Activated naive CD8-positive, alpha-beta T cell treated with anti-CD3 and anti-CD28 coated beads, Interleukin-2, amount 50 U/mL, for 16 hours (primary cell): ENCODE results near the gene GLCE.

Experiments
- DNase-seq: peaks from one replicate; pipeline ENCODE4 v3.0.0-alpha.2; 2020; ENCODE audit warnings: low read depth, low spot score

The GLCE gene

DNA sequence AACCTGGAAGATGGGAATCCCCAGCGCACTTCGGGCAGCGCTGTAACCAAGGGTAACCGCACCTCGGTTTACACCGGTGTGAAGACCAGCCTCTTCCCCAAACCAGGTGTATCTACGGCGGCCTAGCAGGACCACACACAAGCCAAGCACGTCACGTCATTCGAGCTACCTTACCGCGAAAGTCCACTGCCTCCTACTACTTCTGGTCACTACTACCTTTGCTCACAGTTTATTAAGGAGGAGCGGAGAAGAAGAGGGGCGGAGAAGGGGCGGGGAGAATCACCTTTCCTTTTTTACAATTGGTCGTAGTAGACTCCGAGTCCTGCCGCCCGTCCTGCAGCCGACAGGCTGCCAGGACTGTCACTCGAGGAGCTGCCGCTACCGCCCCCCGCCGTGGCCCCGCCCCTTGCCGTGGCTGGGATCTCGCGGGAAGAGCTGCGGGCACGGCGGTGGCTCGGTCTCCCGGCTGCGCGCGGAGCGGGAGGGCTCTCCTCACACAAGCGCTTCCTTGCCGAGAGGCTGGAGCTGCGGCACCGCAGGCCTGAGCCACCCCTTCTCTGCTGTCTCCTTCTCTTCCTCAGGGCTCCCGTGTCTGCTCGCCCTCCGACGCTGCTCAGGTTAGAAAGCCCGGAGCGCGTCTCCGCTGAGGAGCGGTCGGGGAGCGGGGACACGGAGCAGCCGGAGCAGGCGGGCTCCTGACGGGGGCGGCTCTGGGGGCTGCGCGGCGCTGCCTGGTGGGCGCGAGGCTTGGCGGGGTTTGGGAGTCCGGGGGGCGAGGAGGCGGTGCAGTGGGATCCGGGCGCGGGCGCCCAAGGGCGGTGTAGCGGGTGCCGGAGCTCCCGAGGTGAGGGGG lies at the start of gene GLCE:
Gene GLCE (plus strand): TSS at position 495 of the 853 bp plus-strand sequence. CDS start 95,172 bp downstream, outside the sequence.
- peak; percentile 90 for DNase-seq

DNA sequence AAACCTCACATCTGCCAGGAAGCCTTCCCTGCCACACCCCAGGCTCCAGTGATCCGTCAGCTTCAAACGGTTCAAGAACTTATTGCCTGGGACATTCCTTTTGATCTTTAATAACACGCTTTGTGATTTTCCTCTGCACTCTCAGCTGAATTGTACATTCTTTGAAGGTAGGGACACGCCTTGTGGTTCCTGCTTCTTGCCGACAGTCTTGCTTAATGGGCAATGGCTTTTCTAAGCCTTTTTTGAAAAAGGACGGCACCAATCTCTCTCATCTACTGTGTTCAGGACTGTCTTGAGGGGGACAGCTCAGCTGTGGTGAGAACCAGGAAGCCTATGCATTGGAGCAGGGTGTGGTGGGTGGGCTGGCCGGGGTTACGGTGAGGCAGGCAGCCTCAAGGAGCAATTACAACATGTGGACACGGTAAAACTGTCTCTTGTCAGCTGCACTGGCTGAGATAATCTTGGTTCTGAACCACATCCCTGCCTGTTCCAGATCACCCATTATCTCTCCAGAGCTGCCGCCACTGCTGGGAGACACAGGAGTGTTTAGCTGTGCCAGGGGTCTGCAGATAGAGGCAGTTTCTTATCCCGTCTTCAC lies 46.0 kb upstream of the GLCE start:
- no peak for DNase-seq

DNA sequence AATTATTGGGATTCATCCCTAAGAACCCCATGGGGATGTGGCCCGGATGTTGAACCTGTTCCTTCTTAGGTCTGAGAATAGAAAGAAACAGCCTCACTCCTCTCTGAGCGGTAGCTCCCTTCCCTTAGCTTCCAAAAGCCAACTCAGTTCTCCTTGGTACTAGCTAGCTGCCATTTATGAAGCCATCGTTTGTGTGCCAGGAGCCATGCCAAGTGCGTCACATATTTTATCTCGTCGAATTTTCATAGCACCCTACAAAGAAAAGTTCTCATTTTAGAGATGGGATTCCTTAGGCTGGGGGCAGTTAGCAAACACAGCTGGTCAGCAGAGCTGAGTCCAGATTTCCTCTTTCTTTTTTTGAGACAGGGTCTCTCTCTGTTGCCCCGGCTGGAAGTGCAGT lies 45.4 kb upstream of the GLCE start:
- no peak for DNase-seq

DNA sequence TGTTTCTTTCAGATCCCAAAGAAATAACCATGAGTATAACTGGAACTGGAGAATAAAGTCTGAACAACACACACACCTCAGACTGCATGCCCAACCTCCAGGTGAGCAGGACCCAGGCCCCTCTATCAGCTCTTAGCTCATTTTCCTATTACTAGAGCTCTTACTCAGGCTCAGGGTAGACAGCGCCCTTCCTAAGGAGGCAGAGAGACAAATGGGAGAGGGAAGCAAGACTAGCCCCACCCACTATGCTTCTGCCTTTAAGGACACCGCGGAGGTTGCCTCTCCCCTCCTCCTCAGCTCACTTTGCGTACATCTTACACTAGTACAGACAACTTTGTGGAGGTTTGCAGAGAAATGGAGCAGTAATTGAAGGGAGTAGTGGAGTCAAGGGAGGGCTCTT lies 44.0 kb upstream of the GLCE start:
- DNase-seq: no peak

DNA sequence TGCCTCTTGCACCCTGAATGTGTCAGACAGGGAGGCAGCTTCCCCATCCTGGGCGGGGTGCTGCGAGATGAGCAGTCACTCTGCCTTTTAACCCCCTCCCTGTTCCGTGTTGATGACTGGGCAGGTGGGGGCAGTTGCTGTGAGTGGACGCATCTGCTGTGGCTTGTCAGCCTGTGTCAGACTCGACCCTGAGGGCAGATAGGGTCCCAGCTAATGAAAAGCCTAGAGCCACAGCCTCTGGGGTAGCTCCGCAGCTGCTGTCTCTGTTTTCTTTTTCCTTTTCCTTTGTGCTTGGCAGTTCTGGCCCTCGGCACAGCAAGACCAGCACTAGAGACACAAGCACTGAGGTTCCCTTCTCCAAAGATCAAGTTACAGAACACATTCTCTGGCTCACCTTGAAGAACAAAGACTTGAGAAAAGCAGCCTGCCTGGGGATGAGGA lies 43.0 kb upstream of the GLCE start:
- DNase-seq: no peak

DNA sequence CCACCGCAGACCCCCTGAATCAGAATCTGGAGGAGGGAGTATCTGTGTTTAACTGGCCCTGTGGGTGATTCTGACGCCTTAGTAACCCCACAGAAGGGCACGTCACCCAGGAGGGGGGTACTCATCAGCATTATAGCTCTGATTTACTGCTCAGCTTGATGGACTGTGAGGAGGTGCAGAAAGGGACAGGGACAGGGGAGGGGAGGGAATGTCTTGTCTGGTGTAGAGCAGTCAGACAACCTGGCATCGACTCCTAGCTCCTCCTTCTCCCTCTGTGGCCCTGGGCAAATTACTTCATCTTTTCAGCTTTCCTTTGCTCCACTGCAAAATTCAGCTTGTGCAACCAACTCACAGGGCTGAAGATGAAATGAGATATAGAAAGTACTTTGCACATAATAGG lies 42.3 kb upstream of the GLCE start:
- no peak for DNase-seq

DNA sequence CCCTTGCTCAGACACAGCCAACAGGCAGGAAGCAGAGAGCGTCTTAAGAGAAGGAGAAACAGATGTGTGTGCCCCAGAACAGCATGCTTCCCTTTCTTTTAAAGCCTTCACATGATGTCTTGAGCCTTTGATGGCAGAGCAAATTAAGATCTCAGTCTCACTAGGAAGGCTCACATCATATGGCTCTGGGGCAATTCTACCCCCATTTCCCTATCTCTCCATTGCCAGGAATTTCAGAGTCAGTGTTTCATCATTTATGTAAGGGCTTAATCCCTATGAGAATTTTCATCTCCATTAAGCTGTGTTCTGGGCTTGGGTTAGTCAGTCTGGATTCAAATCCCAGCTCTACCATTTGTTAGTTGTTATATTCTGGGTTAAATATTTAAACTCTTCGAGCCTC lies 41.4 kb upstream of the GLCE start:
- DNase-seq: no peak

DNA sequence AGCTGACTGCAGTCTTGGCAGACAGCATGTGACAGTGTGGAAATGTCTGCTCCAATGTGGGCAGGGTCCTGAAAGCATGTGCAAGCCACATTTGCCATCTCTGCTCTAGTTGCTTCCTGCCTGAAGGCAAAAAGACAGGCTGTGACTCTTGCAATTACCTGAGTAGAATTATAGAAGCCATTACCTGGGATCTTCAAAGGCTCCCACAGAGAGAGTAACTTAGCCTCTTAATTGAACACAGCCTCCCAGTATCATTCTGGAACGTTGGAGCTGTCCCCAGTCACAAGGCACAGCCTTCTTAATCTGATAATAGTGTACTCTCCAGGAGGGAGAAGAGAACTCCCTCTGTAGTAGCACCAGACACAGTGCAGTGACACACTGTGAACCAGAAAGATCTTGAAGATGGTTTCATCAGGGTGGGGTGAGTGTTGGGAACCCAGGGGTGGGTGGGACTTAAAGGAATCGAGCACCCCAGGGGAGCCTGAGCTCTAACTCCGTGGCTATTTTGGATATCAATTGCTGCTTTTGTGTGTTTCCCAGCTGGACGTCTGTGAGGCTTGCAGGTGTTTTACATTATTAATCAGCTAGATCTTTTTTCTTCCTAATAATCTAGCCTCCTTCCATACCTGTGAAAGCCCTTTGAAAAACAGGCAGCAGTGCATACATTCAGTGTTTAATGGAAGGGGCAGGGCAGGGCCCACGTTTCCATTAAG lies 40.6 kb upstream of the GLCE start:
- DNase-seq: no peak

DNA sequence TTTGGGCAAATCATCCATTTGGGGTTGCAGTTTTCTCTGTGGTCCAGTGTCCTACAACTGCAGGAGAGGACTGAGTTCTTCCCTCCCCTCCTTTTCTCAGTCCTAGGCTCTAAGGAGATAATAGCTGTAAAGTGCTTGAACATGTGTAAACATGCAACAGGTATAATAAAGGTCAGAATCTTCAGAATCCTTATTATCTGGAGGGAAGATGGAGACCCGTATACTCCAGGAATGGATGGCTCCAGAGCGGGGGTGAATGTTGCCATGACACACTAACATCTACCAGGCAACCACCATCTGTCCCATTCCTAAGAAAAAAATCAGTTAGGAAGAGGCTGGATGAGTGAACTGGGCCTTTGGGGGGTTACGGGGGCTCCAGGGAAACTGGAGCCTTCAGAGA lies 39.7 kb upstream of the GLCE start:
- DNase-seq: no peak

DNA sequence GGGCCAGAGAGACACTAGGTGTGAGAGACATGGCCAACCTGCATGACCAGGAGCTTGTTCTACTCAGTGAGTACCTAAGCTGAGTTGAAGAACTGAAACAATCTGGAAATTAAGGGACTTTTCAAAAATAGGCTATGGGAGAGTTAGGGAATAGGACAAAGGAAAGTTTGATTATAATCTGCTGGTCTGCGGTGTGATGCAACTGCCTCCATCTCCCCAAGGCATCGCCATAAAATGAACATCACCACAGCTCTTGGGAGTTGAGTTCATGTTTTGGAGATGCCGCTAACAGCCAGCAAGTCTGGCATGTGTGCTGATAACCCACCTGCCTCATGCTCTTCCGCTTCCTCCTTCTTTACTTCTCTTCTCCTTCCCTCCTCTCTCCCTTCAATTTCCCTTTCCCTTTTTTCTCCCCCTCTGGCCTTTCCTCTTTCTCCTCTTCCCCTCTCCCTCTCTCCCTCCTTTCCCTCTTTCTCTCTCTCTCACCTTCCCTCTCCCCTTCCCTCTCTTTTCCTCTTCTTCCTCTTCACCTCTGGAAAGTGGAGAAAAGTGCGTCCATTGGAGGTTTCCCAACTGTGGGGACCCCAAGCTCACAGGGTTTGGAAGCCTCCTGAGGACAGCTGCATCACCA lies 39.1 kb upstream of the GLCE start:
- DNase-seq: no peak

DNA sequence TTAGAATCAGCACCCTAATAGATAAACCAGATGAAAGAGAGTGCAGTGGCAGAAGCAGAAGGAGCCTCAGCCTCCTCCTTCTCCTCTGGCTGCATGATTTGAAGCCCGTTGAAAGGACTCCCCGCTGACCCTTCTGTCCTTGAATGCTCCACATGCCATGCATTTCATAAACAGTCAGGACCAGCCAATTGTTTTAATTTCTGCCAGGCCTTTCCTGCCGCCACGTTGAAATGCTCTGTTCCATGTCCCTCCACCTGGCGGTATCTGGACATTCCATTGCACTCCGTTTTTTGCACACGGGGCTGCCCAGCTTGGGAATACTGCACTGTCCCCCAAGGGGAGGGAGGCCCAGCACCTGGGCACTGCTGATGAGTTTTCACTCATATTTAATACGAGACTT lies 35.2 kb upstream of the GLCE start:
- DNase-seq: no peak

DNA sequence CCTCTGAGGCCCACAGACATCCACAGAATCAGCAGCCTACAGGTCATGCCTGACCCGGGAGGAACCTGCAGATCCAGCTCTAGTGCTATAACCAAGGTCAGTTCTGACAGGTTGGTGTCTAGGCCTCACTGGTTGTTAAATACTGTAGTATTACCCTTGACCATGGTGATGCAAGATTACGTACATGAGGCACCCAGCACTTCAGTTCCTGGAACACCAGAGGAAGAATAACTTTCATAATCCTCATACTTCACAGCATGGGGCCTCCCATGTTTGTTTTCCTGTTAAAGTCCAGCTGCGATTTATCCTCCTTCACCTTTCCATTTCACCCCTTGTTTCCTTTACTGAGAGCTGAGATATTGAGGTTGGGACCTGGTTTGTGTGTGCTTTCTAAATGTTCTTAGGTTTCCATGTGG lies 34.4 kb upstream of the GLCE start:
- no peak for DNase-seq

DNA sequence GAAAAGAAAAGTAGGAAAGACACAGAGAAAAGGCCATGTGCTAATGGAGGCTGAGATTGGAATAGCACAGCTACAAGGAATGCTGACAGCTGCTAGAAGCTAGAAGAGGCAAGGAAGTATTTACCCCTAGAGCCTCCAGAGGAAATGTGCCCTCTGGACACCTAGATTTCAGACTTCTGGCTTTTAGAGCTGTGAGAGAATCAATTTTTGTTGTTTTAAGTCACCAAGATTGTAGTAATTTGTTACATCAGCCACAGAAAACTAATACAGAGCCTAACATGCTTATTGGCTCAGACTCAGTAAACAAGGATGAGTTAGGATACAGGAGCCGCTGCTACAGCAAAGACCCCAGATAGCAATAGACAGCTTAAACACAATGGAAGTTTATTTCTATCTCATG lies 33.1 kb upstream of the GLCE start:
- no peak for DNase-seq

DNA sequence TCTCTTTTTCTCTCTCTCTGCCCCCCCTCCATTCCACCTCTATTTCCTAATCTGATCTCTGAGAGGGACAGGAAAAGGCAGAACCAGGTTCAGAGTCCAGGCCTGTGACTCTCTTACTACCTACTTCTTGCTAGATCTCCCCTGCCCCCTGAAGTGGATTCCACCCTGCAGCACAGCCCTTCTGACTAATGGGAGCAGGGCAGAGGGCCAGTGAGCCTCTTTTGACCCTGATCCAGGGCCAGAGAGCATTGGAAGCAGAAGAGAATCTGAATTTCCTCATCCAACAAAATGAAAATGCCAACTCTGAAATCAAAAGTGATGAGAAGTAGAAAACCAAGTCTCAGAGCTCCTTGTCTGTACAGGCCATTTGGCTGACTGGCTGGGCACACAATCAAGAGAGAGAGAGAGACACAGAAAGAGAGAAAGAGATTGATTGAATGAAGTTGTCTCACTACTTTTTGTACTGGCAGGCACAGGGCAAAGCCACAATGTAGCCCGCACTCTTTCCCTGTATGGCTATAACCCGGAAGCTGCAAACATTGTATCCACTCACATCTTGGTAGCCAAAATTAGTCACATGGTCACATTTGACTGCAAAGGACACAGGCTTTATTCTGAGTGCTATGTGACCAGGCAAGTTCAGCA lies 31.6 kb upstream of the GLCE start:
- DNase-seq: no peak

DNA sequence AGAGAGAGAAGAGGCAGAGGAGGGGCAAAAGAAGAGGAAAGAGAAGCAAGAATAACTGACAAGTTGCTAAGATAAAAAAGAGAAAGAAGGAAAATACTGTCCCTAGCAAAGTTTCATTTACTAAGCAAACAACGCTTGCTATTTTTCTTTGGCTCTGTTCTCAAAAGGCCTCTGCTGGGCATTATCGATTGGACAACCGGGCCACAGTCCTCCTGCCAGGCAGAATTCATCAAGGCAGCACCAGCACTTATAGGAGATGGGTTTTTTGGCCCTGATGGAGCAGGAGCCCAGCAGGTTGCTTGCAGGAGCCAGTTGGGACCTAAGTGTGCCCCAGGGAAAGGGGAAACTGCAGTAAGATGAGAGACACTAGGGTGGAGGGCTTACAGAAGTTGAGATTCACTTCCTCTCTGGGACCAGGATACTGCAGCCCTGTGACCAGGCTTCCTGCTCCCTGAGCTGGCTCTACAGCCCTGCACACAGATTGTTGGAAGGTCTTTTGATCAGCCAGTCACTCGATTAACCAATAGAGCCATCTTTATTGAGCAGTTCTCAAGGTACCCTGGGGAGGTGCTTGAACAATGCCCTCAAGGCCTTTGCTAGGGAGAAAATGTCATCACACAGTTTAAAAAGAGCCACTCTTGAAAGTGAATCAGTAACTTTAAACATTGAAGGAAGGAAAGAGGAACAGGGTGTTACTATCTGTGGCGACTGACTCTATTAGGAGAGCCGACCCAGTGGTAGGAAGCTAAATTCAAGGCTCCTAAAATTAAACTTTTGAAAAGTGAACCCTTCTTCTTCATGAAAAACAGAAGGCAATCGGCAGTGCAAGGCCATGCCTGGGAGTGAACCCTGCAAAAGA lies 28.8 kb upstream of the GLCE start:
- no peak for DNase-seq

DNA sequence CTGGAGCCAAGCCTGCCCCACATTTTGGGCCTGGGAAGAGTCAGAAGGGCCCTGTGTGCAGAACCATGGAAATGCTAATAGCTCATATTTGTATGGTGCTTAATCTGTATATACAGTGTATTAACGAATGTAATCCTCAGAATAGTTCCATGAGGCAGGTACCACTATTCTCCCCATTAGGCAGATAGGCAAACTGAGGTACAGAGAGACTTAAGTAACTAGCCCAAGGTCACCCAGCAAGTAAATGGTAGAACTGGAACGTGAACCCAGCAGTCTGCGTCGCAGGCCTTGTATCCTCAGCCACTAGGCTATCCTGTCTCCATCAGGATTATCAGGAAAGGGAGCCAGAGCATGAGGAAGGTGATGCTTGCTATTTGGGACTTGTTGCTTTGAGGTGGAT lies 28.0 kb upstream of the GLCE start:
- DNase-seq: no peak

DNA sequence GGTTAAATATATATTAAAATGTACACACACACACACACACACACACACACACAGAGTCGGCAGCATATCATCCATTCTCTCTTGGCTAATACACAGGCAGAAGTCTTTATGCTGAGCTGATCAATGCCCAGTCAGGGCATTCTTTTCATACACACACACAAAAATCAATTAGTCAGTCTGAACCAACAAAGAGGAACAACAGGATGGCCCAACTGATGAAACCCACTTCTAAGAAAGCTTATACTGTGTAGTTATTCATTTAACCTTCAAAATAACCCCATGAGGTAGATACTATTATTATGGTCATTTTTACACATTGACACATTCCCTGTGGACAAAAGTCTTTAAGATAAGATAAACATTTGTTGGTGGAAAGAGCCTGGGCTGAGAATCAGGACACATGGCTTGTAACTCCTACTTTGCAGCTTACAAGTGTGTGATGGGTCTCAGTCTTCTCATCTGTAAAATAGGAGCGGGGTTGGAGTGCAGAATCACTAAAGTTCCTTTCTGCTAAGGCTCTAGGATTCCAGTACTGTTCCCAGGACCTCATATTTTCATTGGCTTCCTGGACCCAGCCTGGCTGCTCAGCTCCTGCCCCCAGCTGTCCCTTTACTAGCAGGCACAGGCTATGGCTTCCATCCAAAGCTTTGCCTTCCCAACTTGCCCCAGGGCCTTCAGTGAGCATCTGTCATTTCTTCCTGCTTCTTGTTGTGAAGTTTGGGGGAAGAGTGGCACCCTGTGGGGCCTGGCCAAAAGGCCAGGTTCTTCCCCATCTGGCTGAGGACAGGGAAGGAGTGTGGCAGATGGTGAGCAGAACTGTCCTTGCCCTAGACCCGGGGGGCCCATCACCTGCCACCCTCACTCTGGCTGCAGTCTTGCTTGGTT lies 27.2 kb upstream of the GLCE start:
- DNase-seq: no peak

DNA sequence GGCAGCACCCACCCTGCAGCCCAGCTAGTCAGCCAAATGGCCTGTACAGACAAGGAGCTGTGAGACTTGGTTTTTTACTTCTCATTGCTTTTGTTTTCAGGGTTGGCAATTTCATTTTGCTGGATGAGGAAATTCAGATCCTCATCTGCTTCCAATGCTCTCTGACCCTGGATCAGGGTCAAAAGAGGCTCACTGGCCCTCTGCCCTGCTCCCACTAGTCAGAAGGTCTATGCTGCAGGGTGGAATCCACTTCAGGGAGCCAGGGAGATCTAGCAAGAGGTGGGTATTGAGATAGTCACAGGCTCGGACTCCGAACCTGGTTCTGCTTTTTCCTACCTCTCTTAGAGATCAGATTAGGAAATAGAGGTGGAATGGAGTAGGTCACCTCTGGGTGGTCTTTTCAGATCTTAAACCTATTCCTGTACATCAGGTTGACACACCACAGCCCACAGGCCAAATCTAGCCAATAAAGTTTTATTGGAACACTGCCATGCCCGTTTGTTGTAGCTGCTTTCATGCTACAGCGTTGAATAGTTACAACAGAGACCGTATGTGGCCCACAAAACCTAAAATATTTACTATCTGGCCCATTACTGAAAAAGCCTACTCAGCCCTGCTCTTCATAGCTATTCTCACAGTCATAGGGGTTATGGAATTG lies 26.4 kb upstream of the GLCE start:
- no peak for DNase-seq

DNA sequence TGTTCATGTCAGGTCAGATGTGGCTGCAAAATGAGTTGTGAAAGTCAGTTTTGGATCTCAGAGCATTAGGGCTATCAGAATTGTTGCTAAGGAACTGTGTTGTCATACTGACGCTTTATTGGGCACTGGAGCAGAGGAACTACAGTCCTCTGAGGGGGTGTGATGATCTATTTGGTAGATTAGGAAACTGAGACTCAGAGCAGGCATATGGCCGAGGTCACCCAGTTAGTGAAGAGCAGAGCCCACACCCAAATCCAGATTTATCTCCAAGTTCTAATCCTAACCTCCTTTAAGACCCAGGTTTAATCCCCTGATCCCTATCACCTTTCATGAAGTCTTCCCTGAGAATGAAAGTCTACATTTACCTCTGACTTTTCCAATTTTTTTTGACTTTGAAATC lies 25.6 kb upstream of the GLCE start:
- no peak for DNase-seq
